HG03432 (cell line): ENCODE measurements around the gene ATP10B.

ENCODE experiments used
- ATAC-seq: cut with Tn5 transposase; IDR thresholded peaks from one replicate; pipeline ENCODE4 v1.9.1; 2021; ENCODE audit warnings: mild to moderate bottlenecking, moderate library complexity; ENCODE audit not compliant: unreplicated experiment

Gene ATP10B

DNA sequence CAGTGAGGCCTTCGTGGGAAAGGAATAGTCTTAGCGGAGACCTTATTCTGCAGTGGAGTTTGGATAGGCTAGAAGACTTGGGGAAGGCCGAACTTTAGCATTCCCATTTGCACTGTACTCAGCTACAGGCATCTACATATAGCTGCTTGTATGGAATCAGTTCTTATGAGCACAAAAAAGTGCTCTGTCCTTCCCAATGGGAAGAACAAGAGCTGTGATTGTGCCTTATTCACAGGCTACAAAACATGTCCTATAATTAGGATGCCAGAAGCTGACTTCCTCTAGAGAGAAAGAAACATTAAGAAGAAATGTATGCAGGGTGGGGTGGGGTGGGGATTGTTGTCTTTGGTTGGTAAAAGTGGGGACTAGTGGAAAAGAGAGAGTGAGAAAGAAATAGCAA lies 154.7 kb downstream of the ATP10B start:
- no peak for ATAC-seq

- no peak for ATAC-seq
These were observed 157.1 kb downstream of the ATP10B start for GRCh38 chr5:160694896-160695295.

GRCh38 chr5:160693831-160694465 lies 158.1 kb downstream of the ATP10B start:
- ATAC-seq, result no peak

DNA sequence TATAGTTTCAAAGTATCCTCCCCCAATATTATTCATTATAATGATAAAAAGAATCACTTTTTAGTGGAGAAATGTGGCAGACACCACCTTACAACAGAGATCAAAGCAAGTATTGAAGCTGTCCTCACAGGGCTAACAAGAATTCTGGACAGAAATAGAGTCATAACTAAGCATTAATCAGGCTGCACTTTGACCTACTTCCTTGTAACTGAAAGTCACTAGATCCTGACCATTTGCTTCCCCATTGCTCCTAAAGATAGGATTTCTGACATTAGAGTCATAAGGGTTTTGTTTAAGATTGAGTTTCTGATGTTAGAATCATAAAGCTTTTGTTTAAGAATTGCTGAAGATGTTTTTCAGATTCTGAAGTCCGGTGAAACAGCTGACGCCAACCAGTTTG lies 159.7 kb downstream of the ATP10B start:
- ATAC-seq, result no peak

DNA sequence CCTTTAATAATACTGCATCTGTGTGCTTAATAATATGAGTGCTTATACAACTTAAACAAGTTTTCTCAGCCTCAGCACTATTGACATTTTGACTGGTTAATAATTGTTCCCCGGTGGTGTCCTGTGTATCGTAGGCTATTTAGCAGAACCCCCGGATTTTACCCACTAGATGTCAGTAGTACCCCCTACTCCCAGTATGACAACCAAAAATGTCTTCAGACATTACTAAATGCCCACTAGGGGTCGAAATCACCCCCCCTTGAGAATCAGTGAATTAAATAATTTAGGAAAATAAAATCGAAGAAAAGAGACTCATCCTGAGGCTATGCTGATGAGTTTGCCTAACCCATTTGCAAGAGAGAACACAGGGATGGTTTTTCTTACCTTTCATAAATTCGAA lies 166.3 kb downstream of the ATP10B start:
- peak; percentile 86 for ATAC-seq

DNA sequence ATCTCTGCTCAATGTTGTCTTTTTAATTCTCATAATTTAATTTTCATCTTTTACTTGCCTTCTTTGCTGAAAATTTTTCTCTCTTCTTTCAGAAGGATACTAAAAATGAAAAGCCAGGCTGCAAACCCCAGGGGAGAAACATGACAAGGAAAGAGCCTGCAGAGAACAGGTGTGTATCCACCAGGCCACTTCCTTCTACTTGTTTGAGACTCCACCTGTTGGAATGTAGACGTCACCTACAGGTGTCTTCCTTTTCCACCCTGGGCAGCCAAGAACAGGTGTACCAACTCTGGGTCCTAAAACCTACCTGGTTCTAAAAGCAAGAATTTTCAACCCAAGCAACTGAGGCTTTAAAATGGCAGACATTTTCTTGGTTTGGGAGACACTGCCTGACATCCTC lies 166.8 kb downstream of the ATP10B start:
- no peak for ATAC-seq

GRCh38 chr5:160679567-160680309 lies 172.3 kb downstream of the ATP10B start:
- ATAC-seq, result no peak

DNA sequence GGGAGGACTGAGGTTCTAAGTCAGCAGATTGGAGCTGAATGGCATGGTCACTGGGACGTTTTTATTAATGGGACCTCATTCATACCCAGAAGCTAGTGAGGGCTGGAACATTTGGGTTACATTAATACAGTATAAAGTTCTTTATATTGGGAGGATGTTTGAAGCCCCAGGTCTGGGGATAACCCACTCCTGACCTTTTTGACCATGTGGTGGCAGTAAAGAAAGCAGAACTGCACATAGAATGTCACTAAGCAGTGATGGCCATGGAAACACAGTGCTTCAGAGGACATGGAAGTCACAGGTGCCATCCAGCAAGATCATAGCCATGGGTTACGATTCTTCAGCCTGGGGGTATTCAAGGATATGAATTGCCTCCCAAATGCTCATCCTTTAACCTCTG lies 176.0 kb downstream of the ATP10B start:
- no peak for ATAC-seq

- ATAC-seq, result no peak
These were observed 177.1 kb downstream of the ATP10B start for GRCh38 chr5:160674901-160675300.

- ATAC-seq, result no peak
These were observed 179.5 kb downstream of the ATP10B start for GRCh38 chr5:160672521-160672920.

- no peak for ATAC-seq
These were observed 183.7 kb downstream of the ATP10B start for GRCh38 chr5:160668356-160668755.

- ATAC-seq, result no peak
These were observed 184.9 kb downstream of the ATP10B start for GRCh38 chr5:160667160-160667559.

DNA sequence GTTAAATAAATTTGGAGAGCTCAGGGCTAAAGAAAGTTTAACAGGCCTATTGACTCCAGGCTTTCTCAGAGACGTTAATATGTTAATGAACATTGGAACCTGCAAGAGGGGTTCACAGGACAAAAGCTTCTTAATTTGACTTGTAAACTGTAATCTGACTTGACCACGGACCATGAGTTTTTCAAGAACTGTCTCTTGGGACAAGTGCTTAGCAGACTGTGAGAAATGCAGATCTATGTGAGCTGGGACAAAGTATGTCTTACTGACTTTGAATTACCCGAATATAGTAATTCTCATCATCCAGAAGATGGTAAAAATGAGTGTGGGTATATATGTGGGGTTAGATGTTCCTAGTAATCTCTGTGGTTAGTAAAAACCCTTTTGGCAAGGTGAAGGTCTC lies 186.6 kb downstream of the ATP10B start:
- ATAC-seq, result no peak

- no peak for ATAC-seq
These were observed 191.9 kb downstream of the ATP10B start for GRCh38 chr5:160660132-160660531.

- no peak for ATAC-seq
These were observed 194.2 kb downstream of the ATP10B start for GRCh38 chr5:160657622-160658458.

DNA sequence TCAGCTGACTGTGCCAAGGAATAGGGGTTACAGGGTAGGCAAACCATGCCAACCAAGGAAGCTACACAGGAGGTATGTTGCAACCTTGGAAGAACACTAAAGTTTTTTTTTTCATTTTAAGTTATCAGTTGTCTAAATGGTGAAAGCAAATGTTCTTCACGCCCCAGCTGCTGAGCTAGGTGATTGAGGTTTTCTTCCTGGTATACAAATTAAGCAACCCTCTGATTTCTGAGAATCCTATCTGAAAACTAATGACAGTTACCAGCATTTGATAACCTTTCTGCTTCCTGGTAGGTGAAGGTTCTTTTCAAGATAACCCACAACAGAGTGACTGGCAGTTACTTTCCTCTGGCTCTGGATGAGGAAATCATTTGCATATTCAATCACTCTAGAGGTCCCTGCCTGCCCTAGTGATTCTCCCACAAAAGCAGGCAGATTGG lies 194.9 kb downstream of the ATP10B start:
- ATAC-seq, result peak; percentile 48

- ATAC-seq, result no peak
These were observed 196.3 kb downstream of the ATP10B start for GRCh38 chr5:160655717-160656116.

DNA sequence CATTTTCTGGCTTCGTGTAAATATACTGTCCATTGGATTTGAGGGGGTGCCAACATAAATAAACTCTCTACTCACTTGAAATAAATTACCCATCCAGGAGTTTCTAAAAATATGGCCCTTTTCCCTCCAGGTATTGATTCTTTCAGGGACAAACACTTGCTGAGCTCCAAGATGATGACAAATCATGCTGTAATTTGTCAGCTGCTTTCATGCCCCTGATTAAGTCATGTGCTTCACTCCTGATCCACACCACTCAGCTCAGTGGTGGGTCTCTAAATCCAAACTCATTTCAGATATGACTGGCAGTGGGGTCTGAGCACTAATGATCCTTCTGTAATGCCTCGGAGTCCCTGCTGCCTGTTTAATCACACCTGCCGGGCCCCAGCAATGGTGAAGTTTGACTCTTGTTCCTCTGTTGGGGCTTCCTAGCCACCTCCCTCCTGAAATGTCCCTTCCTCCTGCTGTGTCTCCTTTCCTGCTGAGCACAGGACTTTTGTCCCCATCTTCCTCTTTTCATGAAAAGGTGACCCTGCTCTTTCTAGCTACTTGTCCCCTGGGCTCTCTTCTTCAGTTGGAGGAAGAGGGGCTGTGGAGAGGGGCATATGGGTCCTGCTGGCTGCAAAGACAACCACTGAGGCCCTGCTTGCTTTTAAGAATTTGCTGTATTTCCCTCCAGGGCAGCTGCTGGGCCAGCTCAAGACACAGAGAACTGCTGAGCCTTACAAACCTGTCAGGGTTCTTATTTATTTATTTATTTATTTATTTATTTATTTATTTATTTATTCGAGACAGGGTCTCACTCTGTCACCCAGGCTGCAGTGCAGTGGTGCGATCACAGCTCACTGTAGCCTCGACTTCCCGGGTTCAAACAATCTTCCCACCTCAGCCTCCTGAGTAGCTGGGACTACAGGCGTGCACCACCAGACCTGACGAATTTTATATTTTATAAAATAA lies 200.0 kb downstream of the ATP10B start:
- ATAC-seq, result no peak

DNA sequence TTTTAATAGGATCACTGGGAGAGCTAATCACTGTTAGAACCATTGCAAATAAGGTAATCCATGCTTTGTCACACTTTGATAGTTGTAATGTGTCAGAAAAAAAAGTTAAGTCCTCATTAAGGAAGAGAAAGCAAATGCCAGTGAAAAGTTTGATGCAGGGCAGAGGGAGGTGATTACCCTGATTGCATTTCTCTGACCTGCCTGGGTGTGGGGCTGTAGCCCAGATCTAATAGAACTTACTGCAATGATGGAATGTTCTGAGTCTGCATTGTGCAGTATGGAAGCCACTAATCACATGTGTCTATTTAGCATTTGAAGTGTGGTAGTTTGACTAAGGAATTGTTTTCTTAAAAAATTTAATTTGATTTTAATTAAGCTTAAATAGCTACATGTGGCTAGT lies 202.7 kb downstream of the ATP10B start:
- ATAC-seq, result peak; percentile 88

DNA sequence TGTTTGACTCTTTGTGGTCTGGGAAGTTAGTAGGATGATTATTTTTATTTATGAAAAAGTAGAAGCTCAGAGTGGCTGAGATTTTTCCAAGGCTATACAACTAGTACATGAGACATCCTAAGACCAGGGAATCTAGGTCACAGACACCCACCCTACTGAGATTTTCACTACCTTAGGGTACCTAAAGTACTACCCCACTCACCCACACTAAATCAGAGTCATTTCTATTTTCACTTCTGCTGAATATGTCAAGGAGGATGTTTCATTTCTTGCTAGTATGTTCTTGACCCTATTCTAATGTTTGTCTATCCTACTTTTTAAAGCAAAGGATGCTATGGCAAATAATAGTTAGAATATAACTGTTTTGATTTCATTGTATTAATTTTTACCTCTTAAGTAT lies 206.0 kb downstream of the ATP10B start:
- ATAC-seq, result no peak
